T-helper 1 cell treated with Interleukin-12 subunit alpha and Interleukin-12 subunit beta and Interleukin-4 antibody, amounts not matched to agents 30 ng/mL and 1 ng/mL, for 36 hours (primary cell): ENCODE data around the gene PXDC1. TPM values are rescaled to one million over a fixed set of nuclear protein-coding genes. Genes with fewer than 3 reads are reported as not detected.

Source experiments
- intact Hi-C: fragments of 100-400 bp; cut with micrococcal nuclease; formaldehyde crosslinking; loops from one replicate; pipeline ENCODE4 v1.15.1; 2024
- total RNA-seq: library from RNA; stranded (reverse); gene quantifications from 2 replicates; pipeline ENCODE4 v1.2.3, GENCODE V29; 2022

The PXDC1 gene
- total RNA-seq, 1 donor from 2014 or later: 0.25 TPM

- intact Hi-C loops: no loop called here
Observed at GRCh38 chr6:3719462-3720308, 31.8 kb downstream of the PXDC1 start.

DNA sequence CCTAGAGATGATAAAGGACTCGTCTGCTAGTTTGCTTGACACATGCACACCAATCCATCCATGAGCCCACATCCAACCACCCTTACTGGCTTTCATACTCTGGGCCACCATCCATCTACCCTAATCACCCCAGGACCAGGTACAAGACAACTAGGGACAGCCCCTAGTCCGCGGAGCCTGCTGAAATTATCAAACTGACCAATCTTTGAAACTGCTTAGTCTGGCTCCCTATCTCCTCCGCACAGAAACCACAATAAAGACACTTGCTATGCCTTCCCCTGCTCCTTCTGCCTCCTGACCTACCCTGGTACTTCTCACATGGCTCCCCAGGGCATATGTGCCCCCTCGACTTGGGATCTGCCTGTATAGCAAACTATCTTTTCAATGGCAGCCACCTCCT, 33.1 kb downstream of the PXDC1 start:
- intact Hi-C loops: no loop called here

- intact Hi-C loops: no loop called here
Observed at GRCh38 chr6:3715285-3715684, 36.2 kb downstream of the PXDC1 start.

DNA sequence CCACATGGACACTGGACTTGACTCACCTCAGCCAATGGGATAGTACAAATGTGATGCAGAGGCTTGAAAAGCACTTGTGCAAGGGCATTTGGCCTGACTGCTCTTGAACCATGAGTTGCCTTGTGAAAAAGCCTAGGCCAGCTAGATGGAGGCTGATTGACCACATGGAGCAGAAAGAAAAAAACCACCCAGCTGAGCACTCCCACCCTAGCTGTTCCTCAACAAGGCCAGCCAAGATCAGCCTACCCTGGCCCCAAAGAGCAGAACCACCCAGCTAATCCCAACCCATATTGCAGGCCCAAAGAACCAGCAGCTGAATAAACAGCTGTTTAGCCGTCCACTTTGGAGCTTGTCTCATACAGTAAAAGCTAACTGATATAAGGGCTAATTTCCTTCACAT, 36.7 kb downstream of the PXDC1 start:
- intact Hi-C loops: no loop called here

GRCh38 chr6:3714111-3714510, 37.4 kb downstream of the PXDC1 start:
- intact Hi-C loops: no loop called here

DNA sequence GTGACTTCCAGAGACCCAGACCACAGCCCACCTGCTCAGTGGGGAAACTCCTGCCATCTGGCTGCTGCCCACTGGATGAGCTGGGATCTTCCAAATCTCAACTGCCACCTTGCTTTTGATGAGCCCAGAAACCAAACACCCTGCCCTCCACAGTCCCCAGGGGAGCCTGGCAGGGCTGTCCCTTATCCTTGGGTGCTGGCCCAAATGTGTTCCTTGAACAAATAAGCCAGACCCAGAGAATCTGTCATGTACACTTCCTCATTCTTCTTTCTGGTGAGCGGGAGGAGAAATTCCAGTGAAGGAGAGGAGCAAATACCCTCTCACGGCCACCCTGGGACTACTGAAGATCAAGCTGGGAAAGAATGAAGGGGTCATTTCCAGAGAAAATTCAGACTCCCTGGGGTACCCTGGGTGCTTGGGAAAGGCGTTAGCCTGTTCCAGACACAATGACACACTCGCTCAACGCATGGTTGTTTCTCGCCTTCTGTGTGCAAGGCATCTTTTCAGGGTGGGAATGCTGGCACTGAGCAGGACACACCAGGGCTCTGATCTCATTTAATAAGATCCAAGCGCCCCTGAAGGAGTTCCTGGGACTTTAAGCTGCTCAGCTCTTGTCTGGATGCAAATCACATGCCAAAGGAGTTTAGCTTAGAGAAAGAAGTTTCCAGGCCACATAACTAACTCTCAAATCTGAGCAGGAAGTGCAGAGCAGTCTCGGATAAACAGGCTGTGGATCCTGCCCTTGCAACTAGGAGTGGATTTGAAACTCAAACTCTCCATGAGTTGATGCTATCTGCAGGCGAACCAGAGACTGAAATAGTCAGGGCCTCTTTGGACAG, 38.5 kb downstream of the PXDC1 start:
- intact Hi-C loops: no loop called here

- intact Hi-C loops: no loop called here
Observed at GRCh38 chr6:3711776-3712175, 39.7 kb downstream of the PXDC1 start.

DNA sequence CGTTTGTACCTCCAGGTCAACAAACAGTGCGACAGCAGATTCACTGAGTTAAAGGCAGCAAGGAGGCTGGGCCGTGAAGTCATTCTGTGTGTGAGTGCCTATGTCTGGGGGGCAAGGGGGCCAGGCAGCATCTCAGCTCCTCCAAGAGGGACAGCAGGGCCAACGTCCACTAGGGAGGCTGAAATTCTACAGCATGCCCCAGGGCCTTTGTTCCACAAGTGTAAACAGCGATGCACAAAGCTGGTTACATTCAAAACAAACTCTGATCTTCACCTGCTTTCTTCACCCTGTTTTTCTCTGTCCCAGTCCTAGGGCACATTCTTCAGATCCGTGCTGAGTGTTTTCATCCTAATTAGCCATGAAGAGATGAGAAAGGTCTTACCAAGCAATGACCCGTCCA, 41.1 kb downstream of the PXDC1 start:
- intact Hi-C loops: no loop called here

GRCh38 chr6:3708540-3708939, 43.0 kb downstream of the PXDC1 start:
- intact Hi-C loops: no loop called here

DNA sequence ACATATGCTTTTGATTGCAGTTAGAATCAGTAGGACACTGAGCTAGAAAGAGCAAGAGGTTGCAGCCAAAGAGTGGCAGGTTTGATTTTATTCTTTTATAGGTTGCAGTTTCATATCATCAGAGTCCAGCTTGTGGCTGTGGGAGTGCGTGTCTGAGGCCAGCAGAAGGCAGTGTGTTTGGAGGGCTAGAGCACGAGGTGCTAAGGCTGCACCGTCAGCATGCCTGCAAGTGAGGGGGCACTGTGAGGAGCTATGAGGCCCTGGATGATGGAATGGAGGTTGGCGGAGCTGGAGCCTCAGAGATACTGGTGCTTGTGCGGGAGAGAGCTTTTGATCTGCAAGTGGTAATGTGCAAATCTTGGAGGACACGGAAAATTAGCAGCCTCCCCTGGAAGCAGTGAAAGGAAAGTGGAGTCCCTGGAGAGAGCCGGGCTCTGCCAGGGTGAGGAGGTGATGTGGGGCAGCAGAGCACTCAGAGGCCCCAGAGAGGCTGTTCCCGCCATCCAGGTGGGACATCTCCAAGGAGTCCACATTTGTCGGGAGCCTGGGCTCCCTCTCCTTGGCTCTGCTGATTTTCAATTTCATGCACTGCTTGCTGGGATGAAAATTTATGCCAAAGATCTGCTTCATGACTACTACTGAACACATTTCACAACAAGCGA, 43.6 kb downstream of the PXDC1 start:
- intact Hi-C loops: no loop called here

DNA sequence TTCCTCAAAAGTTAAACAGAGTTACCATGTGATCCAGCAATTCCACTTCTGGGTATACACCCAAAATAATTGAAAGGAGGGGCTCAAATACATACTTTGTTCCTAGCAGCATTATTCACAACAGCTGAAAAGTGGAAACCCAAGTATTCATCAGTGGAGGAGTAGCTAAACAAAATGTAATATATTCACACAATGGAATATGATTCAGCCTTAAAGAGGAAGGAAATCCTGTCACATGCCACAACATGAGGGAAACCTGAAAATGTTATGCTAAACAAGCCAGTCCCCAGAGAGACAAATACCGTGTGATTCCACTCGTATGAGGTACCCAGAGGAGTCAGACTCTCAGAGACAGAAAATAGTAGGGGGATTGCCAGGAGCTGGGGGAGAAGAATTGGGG, 44.5 kb downstream of the PXDC1 start:
- intact Hi-C loops: no loop called here

DNA sequence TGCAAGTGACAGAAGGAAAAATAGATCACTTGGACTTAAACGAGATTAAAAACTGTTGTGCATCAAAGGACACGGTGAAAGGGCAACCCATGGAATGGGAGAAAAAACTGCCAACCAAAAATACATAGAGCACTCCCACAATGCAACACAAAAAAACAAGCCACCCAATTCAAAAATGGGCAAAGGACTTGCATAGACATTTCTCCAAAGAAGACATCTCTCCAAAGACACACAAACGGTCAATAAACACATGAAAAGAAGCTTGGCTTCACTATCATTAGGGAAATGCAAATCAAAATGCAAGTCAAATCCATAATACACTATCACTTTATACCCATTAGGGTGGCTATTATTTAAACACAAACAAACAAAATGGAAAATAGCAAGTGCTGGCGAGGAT, 45.0 kb downstream of the PXDC1 start:
- intact Hi-C loops: no loop called here

- intact Hi-C loops: no loop called here
Observed at GRCh38 chr6:3701631-3702030, 49.9 kb downstream of the PXDC1 start.

GRCh38 chr6:3699231-3699630, 52.3 kb downstream of the PXDC1 start:
- intact Hi-C loops: no loop called here

GRCh38 chr6:3698021-3698420, 53.5 kb downstream of the PXDC1 start:
- intact Hi-C loops: no loop called here

DNA sequence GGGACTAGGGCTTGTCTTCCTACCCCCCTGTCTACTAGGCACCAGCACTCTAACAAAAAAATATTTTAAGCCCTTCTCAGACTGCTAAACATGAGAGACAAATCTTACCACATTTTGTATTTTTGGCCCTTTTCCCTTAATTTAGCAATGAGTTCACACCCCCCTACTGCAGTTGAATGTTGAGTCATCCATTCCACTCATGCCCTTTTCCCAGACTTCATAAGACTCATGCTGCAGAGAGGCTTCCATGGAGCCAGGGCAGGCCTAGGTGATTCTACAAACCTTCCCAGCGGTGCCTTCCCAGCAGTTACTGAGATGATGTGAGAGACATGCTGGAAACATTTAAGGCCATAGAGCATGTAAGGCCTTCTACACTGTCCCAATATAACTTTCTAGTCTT, 53.9 kb downstream of the PXDC1 start:
- intact Hi-C loops: no loop called here

DNA sequence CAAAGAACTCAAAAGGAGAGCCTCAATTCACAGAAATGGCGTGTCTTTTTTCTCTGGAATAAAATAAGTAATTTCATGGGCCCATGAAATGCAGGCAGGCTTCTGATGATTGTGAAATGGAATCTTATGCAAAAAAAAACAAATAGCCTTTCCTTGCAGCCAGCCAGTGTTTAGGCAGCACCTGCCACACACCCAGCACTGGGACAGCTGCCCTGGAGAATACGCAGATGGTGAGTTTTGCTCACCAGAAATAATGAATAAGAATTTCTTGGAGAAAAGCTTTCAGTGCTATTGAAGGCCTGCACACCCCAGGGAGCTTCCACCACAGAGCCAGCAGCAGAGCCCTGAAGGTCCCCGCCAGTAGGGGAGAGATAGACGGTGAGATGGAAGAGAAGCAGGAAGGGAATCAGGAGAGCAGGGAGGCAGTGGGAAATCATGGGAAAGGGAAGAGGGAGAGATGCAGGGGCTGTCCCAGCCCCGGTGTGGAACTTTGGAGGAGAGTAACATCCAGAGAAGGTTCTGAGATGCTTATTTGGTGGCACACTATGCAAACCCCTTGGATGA, 54.9 kb downstream of the PXDC1 start:
- intact Hi-C loops: no loop called here

DNA sequence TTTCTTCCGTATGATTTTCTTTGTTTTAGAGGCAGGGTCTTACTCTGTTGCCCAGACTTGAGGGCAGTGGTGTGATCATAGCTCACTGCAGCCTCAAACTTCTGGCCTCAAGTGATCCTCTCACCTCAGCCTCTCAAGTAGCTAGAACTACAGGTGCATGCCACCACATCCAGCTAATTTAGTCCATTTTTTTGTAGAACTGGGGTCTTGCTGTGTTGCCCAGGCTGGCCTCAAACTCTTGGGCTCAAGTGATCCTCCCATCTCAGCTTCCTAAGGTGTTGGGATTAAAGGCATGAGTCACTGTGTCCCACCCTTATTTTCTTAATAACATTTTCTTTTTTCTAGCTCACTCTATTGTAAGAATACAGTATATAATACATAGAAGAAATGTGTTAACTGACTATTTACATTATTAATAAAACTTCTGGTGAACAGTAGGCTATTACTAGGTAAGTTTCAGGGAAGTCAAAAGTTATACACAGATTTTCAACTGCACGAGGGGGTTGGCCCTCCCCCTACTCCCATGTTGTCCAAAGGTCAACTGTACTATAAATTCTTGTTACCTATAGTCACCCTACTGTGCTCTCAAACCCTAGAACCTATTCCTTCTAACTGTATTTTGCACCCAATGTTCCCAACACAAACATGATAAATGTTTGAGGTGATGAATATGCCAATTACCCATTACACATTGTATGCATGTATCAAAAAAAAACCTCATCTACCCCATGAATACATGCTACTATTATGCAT, 56.3 kb downstream of the PXDC1 start:
- intact Hi-C loops: no loop called here

DNA sequence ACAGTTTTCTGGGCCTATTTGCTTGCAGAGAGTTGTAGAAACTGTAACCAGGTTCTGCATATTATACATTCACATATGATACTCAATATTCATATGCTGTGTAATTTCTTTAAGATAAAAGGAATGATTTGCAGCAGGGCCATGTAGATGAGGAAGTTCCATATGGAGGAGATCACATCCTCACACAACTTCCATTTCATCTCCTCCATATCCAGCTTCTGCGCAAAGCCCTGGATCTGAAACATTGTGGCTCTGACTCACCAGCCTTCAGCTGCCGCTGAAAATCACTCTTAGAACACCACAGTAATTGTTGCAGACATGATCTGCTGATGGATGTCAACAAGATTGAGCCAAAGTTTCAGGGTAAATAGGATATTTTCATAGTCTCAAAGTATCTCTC, 57.7 kb downstream of the PXDC1 start:
- intact Hi-C loops: no loop called here

DNA sequence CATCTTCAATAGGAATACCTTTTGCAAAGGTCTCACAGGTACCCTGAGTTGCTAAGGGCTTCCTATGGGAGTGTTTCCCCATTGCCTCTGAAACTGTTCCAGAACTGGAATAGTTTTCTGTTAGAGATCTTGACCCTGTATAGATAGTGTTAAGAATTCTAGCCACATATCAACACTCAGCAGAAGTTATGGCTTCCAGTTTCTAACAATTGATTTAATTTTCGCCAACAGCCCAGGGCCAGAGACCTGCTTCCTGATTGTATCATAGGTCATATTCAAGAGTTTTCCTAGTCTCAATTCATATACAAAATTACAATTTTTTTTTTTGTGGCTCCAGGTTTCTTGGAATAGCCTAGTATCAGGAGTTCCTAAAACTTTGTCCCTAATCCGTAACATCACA, 61.0 kb downstream of the PXDC1 start:
- intact Hi-C loops: no loop called here

GRCh38 chr6:3687847-3688246, 63.7 kb downstream of the PXDC1 start:
- intact Hi-C loops: no loop called here
